AG09309 (cell line): Measurements from ENCODE around the gene HECW1.

Source experiments
- DNase-seq: peaks from one replicate; pipeline ENCODE4 v3.0.0-alpha.2; 2010; ENCODE audit warnings: low read depth
- H3K4me3 ChIP-seq: 2 replicates; pipeline ENCODE4 v1.5.1; 2011; ENCODE audit warnings: mild to moderate bottlenecking, low read depth, low read length, moderate library complexity; ENCODE audit not compliant: control insufficient read depth
- TF ChIP-seq, protein P1 (sequence below): IDR thresholded peaks from 2 replicates; pipeline ENCODE4 v1.5.1; 2011; ENCODE audit warnings: mild to moderate bottlenecking, low read depth, low read length, inconsistent platforms; ENCODE audit not compliant: insufficient read depth, control insufficient read depth; ENCODE audit errors: missing control alignments

Gene HECW1

DNA sequence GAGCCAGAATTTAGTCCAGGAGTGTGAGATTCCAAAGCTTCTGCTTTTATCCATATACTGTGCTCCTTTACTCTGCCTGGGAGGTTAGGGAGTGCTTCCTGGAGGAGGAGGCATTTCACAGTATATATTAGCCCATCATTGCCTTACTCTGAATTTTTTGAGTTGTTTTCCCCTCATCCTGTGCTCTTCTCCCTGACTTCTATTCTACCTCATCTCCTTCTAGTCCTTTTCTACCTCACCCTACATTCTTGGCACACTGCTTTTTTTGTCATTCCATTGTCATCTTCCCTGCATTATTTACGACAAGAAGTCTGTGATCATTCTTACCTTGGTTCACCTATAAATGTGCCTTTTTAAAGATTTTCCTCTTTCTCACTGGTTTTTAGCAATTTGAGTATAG, 491.8 kb downstream of the HECW1 start:
- DNase-seq: no peak
- TF ChIP-seq, protein P1, sequence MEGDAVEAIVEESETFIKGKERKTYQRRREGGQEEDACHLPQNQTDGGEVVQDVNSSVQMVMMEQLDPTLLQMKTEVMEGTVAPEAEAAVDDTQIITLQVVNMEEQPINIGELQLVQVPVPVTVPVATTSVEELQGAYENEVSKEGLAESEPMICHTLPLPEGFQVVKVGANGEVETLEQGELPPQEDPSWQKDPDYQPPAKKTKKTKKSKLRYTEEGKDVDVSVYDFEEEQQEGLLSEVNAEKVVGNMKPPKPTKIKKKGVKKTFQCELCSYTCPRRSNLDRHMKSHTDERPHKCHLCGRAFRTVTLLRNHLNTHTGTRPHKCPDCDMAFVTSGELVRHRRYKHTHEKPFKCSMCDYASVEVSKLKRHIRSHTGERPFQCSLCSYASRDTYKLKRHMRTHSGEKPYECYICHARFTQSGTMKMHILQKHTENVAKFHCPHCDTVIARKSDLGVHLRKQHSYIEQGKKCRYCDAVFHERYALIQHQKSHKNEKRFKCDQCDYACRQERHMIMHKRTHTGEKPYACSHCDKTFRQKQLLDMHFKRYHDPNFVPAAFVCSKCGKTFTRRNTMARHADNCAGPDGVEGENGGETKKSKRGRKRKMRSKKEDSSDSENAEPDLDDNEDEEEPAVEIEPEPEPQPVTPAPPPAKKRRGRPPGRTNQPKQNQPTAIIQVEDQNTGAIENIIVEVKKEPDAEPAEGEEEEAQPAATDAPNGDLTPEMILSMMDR: no peak
- H3K4me3 ChIP-seq: no peak overlapping the region

DNA sequence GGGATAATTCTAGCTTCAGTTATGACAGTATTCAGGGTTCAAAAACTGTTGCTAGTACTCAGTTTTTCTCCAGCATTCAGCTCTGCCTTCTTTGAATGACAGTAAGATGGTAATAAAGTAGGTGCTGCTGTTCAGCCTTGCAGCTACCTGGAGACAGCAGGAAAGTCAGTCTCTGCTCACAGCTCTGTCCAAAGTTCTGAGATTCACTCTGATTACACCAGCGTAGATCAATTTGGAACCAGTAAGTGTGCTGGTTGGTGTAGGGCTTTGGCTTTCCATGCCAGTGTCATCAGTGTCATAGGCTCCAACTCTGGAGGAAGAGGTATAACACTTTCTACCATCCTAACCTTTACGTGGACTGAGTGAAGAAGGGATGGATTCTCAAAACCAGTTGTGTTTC, 496.6 kb downstream of the HECW1 start:
- no peak overlapping the region for H3K4me3 ChIP-seq
- TF ChIP-seq, protein P1: no peak
- DNase-seq: no peak

DNA sequence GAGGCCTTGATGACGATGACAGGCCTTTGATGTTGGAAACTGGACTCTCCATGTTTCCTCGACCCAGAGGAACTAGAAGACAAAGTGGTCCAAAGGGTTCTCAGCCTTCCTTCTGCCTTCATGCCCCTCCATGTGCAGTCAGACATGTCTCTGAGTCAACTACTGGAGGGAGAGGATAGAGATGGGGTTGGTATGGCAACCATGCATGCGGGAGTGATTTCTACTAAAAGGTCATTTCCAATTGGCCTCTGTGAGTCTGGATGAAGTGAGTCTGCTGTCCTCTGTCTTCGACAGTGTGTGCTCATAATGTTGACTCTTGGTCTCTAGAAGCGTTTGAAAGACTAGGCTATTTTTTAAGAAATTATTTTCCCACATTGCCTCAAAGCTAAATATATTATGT, 499.7 kb downstream of the HECW1 start:
- no peak overlapping the region for H3K4me3 ChIP-seq
- TF ChIP-seq, protein P1: no peak
- DNase-seq: no peak

DNA sequence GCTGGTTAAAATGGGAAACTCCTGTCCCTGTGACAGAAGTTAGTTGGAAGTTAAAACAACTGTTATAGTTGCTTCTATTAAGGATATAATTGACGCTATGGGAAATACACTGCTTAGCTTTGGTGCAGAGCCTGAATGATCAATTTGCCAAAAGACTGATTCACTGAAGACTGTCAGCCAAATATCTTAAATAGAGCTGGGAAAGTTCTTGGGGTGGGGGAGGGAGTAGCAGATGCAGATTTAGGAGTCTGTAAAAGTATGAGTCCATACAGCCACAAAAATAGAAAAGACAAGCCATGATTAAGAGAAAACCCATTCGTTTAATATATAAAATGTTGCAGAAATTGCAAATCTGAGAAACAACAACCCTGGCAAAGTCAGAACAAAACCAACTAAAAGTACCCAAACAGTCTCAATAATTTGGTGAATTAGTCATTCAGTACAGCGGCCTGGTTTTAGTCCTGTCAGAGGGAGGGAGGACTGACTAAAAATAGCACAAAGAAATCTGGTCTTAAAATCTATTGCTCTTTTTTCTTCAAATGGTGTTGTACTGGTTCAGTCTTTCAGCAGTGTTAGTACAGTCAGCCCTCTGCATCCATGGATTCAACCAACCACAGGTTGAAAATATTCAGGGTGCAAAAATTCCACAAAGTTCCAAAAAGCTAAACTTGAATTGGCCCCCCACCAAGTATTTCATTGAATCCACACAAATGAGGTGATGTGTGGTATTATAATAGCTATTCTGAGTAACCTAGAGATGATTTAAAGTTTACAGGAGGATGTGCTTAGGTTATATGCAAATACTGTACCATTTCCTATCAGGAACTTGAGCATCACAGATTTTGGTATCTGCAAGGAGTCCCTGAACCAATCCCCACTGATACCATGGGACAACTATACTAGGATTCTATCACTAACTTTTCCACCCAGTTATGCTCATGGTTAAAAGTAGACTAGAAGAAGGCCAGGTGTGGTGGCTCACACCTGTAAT, 500.4 kb downstream of the HECW1 start:
- TF ChIP-seq, protein P1: no peak
- DNase-seq: peak; percentile 41
- H3K4me3 ChIP-seq: no peak overlapping the region
